OCI-LY7 (cell line): ENCODE data around the gene CHRNG.

Experiments used
- EZH2phosphoT487 ChIP-seq: fragments of 200-600 bp; sonication (generic); IDR thresholded peaks from 2 replicates; pipeline ENCODE4 v1.6.1; 2018; ENCODE audit warnings: low read depth, borderline replicate concordance, mild to moderate bottlenecking, mixed run types, antibody characterized with exemption, low read length, moderate library complexity, mixed read lengths
- TF ChIP-seq, protein P1 (sequence below): fragments of 200-600 bp; sonication (generic); conservative IDR thresholded peaks from 2 replicates; pipeline ENCODE4 v1.5.1; 2014; ENCODE audit warnings: mild to moderate bottlenecking, antibody characterized with exemption, low read length, moderate library complexity, mixed read lengths

DNA sequence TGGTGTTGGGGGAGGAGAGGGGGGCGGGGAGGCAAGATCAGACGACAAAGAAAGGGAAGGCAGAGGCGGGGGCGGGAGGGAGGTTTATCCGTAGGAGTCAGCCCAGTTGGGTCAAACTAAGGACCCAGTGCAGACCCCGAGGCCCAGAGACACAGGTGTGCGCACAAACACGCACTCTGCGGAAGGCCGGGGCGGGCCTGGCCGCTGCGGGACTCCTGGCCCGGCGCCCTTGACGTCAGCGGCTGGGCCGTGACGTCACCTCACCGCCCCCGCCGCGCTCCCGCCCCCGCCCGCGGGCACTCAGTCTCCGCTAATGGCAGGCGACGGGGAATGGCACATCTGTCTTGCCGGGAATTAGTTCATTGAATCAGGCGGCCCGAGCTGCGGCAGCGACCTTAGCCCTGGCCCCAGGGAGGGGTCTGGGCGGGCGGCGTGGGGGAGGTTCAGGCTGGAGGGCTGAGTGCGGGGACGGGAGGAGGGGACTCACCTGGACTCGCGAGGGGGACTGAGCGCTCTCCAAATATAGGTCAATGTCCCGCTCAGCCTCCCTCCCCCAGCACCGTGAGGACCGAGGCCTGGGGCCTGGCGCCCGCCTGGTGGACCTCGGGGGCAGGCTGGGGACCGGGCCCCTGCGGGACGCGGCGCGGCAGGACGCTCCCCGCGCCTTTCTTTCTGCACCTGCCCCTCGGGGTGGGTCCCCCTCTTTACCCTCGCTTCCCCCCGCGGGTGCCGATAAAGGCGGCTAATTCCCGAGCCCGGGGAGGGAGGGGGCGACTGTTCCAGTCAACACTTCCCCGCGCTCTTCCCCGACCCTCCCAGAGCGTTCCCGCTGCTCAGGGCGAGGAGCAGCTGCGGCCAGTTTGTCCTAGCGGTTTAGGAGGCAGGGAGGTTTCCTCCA lies 36.3 kb upstream of the CHRNG start:
- TF ChIP-seq, protein P1, sequence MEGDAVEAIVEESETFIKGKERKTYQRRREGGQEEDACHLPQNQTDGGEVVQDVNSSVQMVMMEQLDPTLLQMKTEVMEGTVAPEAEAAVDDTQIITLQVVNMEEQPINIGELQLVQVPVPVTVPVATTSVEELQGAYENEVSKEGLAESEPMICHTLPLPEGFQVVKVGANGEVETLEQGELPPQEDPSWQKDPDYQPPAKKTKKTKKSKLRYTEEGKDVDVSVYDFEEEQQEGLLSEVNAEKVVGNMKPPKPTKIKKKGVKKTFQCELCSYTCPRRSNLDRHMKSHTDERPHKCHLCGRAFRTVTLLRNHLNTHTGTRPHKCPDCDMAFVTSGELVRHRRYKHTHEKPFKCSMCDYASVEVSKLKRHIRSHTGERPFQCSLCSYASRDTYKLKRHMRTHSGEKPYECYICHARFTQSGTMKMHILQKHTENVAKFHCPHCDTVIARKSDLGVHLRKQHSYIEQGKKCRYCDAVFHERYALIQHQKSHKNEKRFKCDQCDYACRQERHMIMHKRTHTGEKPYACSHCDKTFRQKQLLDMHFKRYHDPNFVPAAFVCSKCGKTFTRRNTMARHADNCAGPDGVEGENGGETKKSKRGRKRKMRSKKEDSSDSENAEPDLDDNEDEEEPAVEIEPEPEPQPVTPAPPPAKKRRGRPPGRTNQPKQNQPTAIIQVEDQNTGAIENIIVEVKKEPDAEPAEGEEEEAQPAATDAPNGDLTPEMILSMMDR: no peak
- no peak for TF ChIP-seq EZH2phosphoT487
